PC-9 (cell line): ENCODE results near the gene DGKK. TPM values are rescaled to one million over a fixed set of nuclear protein-coding genes. Genes with fewer than 3 reads are reported as not detected.

Experiments
- BruUV-seq: library from RNA; stranded (reverse); fragments of 400-500 nt; replicated peaks from 2 replicates; lab custom pipeline; 2021; lab: Mats Ljungman, UMichigan
- CTCF ChIA-PET: fragments of 300-600 bp; sonication (Branson Sonifier 250); formaldehyde crosslinking; loops from one replicate; lab custom pipeline; 2022; ENCODE audit warnings: antibody characterized with exemption; lab: Charles Lee
- POLR2A ChIA-PET: fragments of 300-600 bp; sonication (Branson Sonifier 250); formaldehyde crosslinking; loops from one replicate; lab custom pipeline; 2022; ENCODE audit warnings: antibody characterized with exemption; ENCODE audit not compliant: unreplicated experiment; lab: Charles Lee
- DNase-seq, 2 experiments: peaks; one replicate each; pipeline versions ENCODE4 v3.0.0 to v3.0.0-alpha.2; 2015 to 2022; ENCODE audit warnings: mixed read lengths in 1 of 2
- H2AFZ ChIP-seq: fragments of 200-600 bp; sonication (generic); 2 replicates; pipeline ENCODE4 v1.8.1; 2017; ENCODE audit warnings: antibody characterized with exemption
- H3F3A ChIP-seq: fragments of 200-600 bp; sonication (generic); 2 replicates; pipeline ENCODE4 v1.8.1; 2017; ENCODE audit warnings: antibody characterized with exemption, mild to moderate bottlenecking, low read depth; ENCODE audit not compliant: insufficient read depth
- H3K27ac ChIP-seq: fragments of 200-600 bp; sonication (generic); 2 replicates; pipeline ENCODE4 v1.6.1; 2016; ENCODE audit warnings: mixed run types
- H3K27me3 ChIP-seq: fragments of 200-600 bp; sonication (generic); 2 replicates; pipeline ENCODE4 v1.6.1; 2016; ENCODE audit warnings: low read depth, mixed run types; ENCODE audit not compliant: insufficient read depth
- H3K36me3 ChIP-seq: fragments of 200-600 bp; sonication (generic); 2 replicates; pipeline ENCODE4 v1.6.1; 2016; ENCODE audit warnings: low read depth, mixed run types
- H3K4me1 ChIP-seq: fragments of 200-600 bp; sonication (generic); replicated peaks from 2 replicates; pipeline ENCODE4 v1.6.1; 2016; ENCODE audit warnings: mixed run types; ENCODE audit not compliant: insufficient read depth
- H3K4me2 ChIP-seq: fragments of 200-600 bp; sonication (generic); 2 replicates; pipeline ENCODE4 v1.6.1; 2017; ENCODE audit warnings: mixed run types
- H3K4me3 ChIP-seq: fragments of 200-600 bp; sonication (generic); 2 replicates; pipeline ENCODE4 v1.6.1; 2016; ENCODE audit warnings: mixed run types
- H3K79me2 ChIP-seq: fragments of 200-600 bp; sonication (generic); 2 replicates; pipeline ENCODE4 v1.6.1; 2017; ENCODE audit warnings: low read depth, mixed run types
- H3K9me2 ChIP-seq: fragments of 200-600 bp; sonication (generic); 2 replicates; pipeline ENCODE4 v1.8.1; 2017; ENCODE audit warnings: mild to moderate bottlenecking; ENCODE audit not compliant: insufficient read depth
- H3K9me3 ChIP-seq: fragments of 200-600 bp; sonication (generic); 2 replicates; pipeline ENCODE4 v1.8.1; 2016; ENCODE audit warnings: low read depth; ENCODE audit not compliant: insufficient read depth
- H4K20me1 ChIP-seq: fragments of 200-600 bp; sonication (generic); 2 replicates; pipeline ENCODE4 v1.8.1; 2017; ENCODE audit not compliant: insufficient read depth
- EZH2 ChIP-seq: fragments of 200-600 bp; sonication (generic); IDR thresholded peaks from 2 replicates; pipeline ENCODE4 v1.8.0; 2017; ENCODE audit warnings: antibody characterized with exemption, low read depth
- intact Hi-C: fragments of 100-400 bp; cut with micrococcal nuclease; formaldehyde crosslinking; loops from one replicate; pipeline ENCODE4 v1.10.0; 2022; ENCODE audit not compliant: unreplicated experiment
- total RNA-seq: library from RNA; stranded (reverse); gene quantifications from 2 replicates; pipeline ENCODE4 v1.2.3, GENCODE V29; 2021
- TF ChIP-seq, protein P1 (sequence below): fragments of 200-600 bp; sonication (generic); conservative IDR thresholded peaks from 2 replicates; pipeline ENCODE4 v1.6.1; 2017; ENCODE audit warnings: mixed run types, antibody characterized with exemption, mild to moderate bottlenecking, moderate library complexity

Gene DGKK
- total RNA-seq, 1 experiment from 2014 or later: not detected

DNA sequence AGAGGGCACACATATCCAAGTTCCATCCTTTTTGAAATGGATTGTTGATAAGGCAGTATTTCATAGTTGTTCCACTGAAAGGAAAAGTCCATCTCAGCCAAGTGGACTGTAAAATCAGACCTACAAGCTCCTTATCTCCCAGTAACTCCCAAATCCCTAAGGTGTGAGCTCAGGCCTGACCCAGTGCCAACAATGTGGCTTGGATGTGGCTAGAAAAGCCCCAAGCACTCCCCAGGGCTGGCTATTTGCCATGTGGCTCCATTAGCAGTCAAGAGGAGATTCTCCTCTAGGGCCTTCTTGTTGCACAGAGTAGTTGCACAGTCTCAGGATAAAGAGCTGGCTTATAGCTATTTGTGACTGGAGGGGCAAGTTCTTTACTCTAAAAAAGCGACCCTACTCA lies 25.0 kb upstream of the DGKK start:
- Histone ChIP-seq H3K79me2 (no peaks in the 10 kb centered on the region), H3K4me1 (no peaks in the 10 kb centered on the region), H3K4me2 (no peak overlapping the region), H2AFZ (no peak overlapping the region), H3K4me3 (no peak overlapping the region), H3K27ac (no peak overlapping the region), H3K36me3 (no peaks in the 10 kb centered on the region), H3K9me2 (no peaks in the 10 kb centered on the region), H3F3A (no peaks in the 10 kb centered on the region), H3K9me3 (no peaks in the 10 kb centered on the region), H4K20me1 (no peaks in the 10 kb centered on the region), H3K27me3 (no peaks in the 10 kb centered on the region)
- ChIA-PET POLR2A (no interaction called here), CTCF (no interaction called here)
- no peak for DNase-seq
- intact Hi-C loops: no loop called here
- TF ChIP-seq, protein P1, sequence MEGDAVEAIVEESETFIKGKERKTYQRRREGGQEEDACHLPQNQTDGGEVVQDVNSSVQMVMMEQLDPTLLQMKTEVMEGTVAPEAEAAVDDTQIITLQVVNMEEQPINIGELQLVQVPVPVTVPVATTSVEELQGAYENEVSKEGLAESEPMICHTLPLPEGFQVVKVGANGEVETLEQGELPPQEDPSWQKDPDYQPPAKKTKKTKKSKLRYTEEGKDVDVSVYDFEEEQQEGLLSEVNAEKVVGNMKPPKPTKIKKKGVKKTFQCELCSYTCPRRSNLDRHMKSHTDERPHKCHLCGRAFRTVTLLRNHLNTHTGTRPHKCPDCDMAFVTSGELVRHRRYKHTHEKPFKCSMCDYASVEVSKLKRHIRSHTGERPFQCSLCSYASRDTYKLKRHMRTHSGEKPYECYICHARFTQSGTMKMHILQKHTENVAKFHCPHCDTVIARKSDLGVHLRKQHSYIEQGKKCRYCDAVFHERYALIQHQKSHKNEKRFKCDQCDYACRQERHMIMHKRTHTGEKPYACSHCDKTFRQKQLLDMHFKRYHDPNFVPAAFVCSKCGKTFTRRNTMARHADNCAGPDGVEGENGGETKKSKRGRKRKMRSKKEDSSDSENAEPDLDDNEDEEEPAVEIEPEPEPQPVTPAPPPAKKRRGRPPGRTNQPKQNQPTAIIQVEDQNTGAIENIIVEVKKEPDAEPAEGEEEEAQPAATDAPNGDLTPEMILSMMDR: no peak
- BruUV-seq: no TSS peak

DNA sequence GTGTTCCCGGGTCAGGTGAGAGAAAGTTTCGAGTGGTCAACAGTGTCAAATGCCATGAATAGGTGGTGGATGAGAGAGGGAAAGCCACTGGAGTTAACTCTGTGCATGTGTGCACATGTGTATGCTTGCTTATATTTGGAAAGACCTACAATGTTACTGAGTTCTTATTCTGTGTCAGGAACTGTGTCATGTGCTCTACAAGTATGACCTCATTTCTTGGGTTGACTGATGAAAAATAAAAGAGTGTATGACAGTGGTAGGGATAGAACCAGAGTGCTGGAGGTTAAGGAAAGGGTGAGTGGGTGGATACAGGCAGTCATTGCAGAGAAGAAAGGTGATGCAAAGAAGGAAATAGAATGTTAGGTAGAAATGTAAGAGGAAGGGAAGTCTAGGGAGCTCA lies 22.1 kb upstream of the DGKK start:
- Histone ChIP-seq H2AFZ (no peak overlapping the region), H3K9me2 (no peaks in the 10 kb centered on the region), H3K27ac (no peak overlapping the region), H3K9me3 (no peaks in the 10 kb centered on the region), H3F3A (no peaks in the 10 kb centered on the region), H3K79me2 (no peaks in the 10 kb centered on the region), H3K4me3 (no peak overlapping the region), H3K27me3 (no peaks in the 10 kb centered on the region), H3K4me1 (no peaks in the 10 kb centered on the region), H3K4me2 (no peak overlapping the region), H4K20me1 (no peaks in the 10 kb centered on the region), H3K36me3 (no peaks in the 10 kb centered on the region)
- BruUV-seq: no TSS peak
- POLR2A ChIA-PET: no interaction called here
- CTCF ChIA-PET: no interaction called here
- TF ChIP-seq, protein P1: no peak
- no peak for TF ChIP-seq EZH2
- no peak for DNase-seq
- intact Hi-C loops: no loop called here

DNA sequence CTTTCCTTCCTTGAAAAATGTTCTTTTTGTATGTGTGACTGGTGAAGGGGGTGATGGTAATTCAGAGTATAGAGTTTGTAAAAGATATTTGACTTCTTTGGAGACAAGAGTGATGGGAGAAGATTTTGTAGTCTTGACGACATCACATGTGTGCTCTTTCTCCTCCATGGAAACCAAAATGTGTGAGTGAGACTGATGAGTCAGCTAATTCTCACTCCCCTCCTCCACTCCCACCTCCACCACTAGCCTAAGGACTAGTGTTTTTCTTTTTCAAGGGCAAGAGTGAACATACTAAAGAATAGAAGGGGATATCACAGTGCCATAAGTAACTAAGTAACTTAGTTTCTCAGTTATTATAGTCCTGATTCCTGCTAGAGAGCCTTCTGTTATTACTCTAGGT lies 14.0 kb upstream of the DGKK start:
- intact Hi-C loops: no loop called here

More for the DNA sequence above, 14.0 kb upstream of the DGKK start:
- H3K36me3 ChIP-seq: no peaks in the 10 kb centered on the region
- no TSS peak for BruUV-seq
- no peaks in the 10 kb centered on the region for H3K79me2 ChIP-seq
- no peak for TF ChIP-seq EZH2
- TF ChIP-seq, protein P1: no peak
- DNase-seq: no peak
- H3K27ac ChIP-seq: no peak overlapping the region
- H3F3A ChIP-seq: no peaks in the 10 kb centered on the region
- H3K4me3 ChIP-seq: no peak overlapping the region
- POLR2A ChIA-PET: no interaction called here
- no peaks in the 10 kb centered on the region for H3K9me3 ChIP-seq
- H3K4me1 ChIP-seq: no peaks in the 10 kb centered on the region
- no peaks in the 10 kb centered on the region for H3K9me2 ChIP-seq
- no peak overlapping the region for H2AFZ ChIP-seq
- CTCF ChIA-PET: no interaction called here
- H4K20me1 ChIP-seq: no peaks in the 10 kb centered on the region
- H3K4me2 ChIP-seq: no peak overlapping the region
- no peaks in the 10 kb centered on the region for H3K27me3 ChIP-seq
